ENCODE measurements around the gene EPAS1. TPM values are rescaled to one million over a fixed set of nuclear protein-coding genes. Genes with fewer than 3 reads are reported as not detected.

EPAS1 gene
- total RNA-seq, 4 donors from 2014 or later = 102 to 260 (median 167) TPM

DNA sequence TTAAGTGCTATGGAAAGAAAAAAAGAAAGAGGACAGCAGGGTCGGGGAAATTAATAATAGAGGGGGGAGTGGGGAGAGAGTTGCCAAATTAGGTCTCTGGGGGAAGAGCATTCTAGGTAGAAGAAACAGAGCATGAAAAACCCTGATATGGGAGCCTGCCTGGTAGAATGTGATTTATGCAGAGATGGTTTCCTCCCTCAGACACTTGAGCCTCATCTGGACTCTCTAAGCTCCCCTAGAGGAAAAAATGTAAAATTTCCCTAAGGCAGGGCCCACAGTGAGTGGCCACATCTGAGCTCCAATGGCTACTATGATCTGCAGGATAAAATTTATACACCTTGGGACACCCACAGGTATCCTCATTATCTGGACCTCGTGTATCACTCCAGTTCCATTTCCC lies 20.6 kb upstream of the EPAS1 start:
- Histone ChIP-seq H3K9me3 (no peaks in the 10 kb centered on the region), H3K27ac (peak overlapping the region in 1 of 4 donors; percentile 46), H3K27me3 (no peaks in the 10 kb centered on the region), H3K36me3 (no peaks in the 10 kb centered on the region), H3K4me3 (no peak overlapping the region), H3K4me1 (peaks cover 0 to 7% (median 0%) of the 10 kb centered on the region in 4 donors)
- intact Hi-C loops (cut with DNase I; ENCODE audit: low total_unique reads) (no loop called here), in situ Hi-C loops (cut with MboI; ENCODE audit: low pct_ligation_motif_present in 1 of 4, low pct_unique_long_range_greater_than_20kb in 1 of 4, low sequenced_read_pairs in 3 of 4) (loop anchor here in 1 of 4 donors (25.0 kb wide), 1 partner anchor 214 kb away; no protein-coding TSS in a partner anchor)
- TF ChIP-seq POLR2AphosphoS5 (IDR thresholded peaks at IDR 0.05) (no peak), POLR2A (IDR thresholded peaks at IDR 0.05) (no peak), EP300 (IDR thresholded peaks at IDR 0.05; ENCODE audit: low read depth) (no peak)
- TF ChIP-seq, protein P1, sequence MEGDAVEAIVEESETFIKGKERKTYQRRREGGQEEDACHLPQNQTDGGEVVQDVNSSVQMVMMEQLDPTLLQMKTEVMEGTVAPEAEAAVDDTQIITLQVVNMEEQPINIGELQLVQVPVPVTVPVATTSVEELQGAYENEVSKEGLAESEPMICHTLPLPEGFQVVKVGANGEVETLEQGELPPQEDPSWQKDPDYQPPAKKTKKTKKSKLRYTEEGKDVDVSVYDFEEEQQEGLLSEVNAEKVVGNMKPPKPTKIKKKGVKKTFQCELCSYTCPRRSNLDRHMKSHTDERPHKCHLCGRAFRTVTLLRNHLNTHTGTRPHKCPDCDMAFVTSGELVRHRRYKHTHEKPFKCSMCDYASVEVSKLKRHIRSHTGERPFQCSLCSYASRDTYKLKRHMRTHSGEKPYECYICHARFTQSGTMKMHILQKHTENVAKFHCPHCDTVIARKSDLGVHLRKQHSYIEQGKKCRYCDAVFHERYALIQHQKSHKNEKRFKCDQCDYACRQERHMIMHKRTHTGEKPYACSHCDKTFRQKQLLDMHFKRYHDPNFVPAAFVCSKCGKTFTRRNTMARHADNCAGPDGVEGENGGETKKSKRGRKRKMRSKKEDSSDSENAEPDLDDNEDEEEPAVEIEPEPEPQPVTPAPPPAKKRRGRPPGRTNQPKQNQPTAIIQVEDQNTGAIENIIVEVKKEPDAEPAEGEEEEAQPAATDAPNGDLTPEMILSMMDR (IDR thresholded peaks at IDR 0.05) = no peak
- WGBS, 2 donors (ENCODE audit: low coverage in 1 of 2) = 40 to 79% methylated on average over 1 to 2 of the region's 2 CpGs
- DNase-seq = no peak

DNA sequence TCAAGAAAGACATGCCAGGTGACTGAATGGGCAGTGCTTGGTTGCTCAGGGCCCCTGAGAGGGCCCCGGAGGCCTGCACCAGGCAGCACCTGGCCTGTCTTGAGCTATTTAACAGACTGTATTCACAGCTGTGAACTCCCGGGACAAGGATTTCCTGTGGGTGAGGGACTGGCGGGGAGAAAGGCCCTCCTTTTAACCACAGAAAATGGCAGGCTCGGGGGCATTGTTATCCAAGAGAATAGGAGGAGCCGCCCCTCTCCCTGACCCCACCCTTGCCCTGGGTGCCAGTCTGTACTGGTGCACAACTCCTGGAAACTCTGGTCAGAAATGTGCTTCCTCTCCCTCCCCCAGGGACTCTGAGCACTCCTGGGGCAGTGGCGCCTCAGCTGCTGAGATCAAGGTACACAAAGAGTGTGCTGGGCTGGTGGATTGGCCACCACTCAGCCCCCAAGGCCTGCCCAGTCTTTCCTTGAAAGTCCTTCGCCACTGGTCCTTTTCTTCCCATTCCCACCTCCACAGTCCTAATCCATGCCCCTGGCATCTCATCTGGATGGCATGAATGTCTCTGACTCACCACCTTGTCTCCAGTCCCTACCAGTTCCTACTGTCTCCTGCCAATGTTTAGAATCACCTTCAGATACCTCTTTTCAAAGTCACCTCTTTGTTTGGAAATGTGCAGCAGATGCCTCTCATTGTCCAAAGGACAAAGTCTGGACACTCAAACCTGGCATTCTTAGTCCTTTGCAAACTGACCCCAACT lies 19.6 kb upstream of the EPAS1 start:
- DNase-seq = no peak

DNA sequence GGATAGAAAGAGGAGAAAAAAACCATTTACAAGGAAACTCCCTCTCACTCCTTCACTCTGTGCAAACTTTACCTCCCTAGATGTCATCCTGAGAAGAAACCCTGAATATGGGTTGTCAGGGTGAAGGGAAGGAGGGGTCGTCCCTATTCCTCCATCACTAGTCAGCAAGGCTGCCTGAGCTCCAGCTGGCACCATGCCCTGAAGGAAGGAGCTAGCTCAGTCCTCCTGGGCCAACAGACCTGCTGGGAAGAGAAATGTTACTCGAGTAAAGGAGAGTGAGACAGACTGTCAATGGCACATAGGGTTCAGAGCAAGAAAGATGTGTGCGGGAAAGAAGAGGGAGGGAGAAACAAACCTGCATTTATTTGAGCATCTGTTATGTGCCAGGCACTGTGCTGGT lies 18.3 kb upstream of the EPAS1 start:
- H3K4me1 ChIP-seq = peaks cover 0 to 7% (median 0%) of the 10 kb centered on the region in 4 donors
- DNase-seq = no peak
- no peaks in the 10 kb centered on the region for H3K9me3 ChIP-seq
- in situ Hi-C loops (cut with MboI; ENCODE audit: low pct_ligation_motif_present in 1 of 4, low pct_unique_long_range_greater_than_20kb in 1 of 4, low sequenced_read_pairs in 3 of 4) (loop anchor here in 1 of 4 donors (25.0 kb wide), 1 partner anchor 217 kb away; no protein-coding TSS in a partner anchor), intact Hi-C loops (cut with DNase I; ENCODE audit: low total_unique reads) (no loop called here)
- no peak overlapping the region for H3K4me3 ChIP-seq
- WGBS, 2 donors (ENCODE audit: low coverage in 1 of 2) = 68 to 70% methylated on average over 2 to 3 of the region's 3 CpGs
- H3K27ac ChIP-seq = no peak overlapping the region
- H3K36me3 ChIP-seq = no peaks in the 10 kb centered on the region
- H3K27me3 ChIP-seq = no peaks in the 10 kb centered on the region
- TF ChIP-seq POLR2A (IDR thresholded peaks at IDR 0.05) (no peak), POLR2AphosphoS5 (IDR thresholded peaks at IDR 0.05) (no peak), EP300 (IDR thresholded peaks at IDR 0.05; ENCODE audit: low read depth) (no peak)
- TF ChIP-seq, protein P1 (IDR thresholded peaks at IDR 0.05) = no peak

More for the DNA sequence above, 19.6 kb upstream of the EPAS1 start:
- in situ Hi-C loops (cut with MboI; ENCODE audit: low pct_ligation_motif_present in 1 of 4, low pct_unique_long_range_greater_than_20kb in 1 of 4, low sequenced_read_pairs in 3 of 4) (loop anchor here in 1 of 4 donors (25.0 kb wide), 1 partner anchor 215 kb away; no protein-coding TSS in a partner anchor), intact Hi-C loops (cut with DNase I; ENCODE audit: low total_unique reads) (no loop called here)
- H3K27ac ChIP-seq = no peak overlapping the region
- no peaks in the 10 kb centered on the region for H3K36me3 ChIP-seq
- no peaks in the 10 kb centered on the region for H3K27me3 ChIP-seq
- TF ChIP-seq POLR2AphosphoS5 (IDR thresholded peaks at IDR 0.05) (no peak), EP300 (IDR thresholded peaks at IDR 0.05; ENCODE audit: low read depth) (no peak), POLR2A (IDR thresholded peaks at IDR 0.05) (no peak)
- TF ChIP-seq, protein P1 (IDR thresholded peaks at IDR 0.05) = no peak
- 50 to 100% methylated on average over 1 to 4 of the region's 7 CpGs for WGBS, 2 donors (ENCODE audit: low coverage in 1 of 2)
- no peak overlapping the region for H3K4me3 ChIP-seq
- no peaks in the 10 kb centered on the region for H3K9me3 ChIP-seq
- peaks cover 0 to 7% (median 0%) of the 10 kb centered on the region in 4 donors for H3K4me1 ChIP-seq

DNA sequence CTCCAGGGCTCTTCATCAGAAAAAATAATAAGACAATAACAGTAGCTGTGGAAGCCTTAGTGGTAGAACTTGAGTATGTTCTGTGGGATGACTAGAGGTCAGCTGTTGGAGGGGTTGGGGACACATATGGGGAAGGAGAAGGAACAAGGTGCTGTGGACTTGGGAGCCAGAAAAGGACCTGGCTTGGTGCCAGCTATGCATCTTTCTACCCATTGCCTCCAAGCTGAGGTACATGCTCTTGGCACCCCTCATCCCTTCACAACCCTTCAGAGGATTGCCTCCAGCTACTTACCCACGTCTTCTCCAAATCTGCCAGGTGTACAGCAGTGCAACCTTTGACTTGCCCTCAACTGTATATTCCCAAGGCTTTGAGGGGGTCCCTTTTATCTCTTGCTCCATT lies 15.3 kb upstream of the EPAS1 start:
- Histone ChIP-seq H3K4me1 (peaks cover 0 to 3% (median 0%) of the 10 kb centered on the region in 4 donors), H3K27ac (no peak overlapping the region), H3K36me3 (no peaks in the 10 kb centered on the region), H3K9me3 (no peaks in the 10 kb centered on the region), H3K27me3 (no peaks in the 10 kb centered on the region), H3K4me3 (no peak overlapping the region)
- TF ChIP-seq, protein P1 (IDR thresholded peaks at IDR 0.05) = no peak
- TF ChIP-seq EP300 (IDR thresholded peaks at IDR 0.05; ENCODE audit: low read depth) (no peak), POLR2A (IDR thresholded peaks at IDR 0.05) (no peak), POLR2AphosphoS5 (IDR thresholded peaks at IDR 0.05) (no peak)
- no peak for DNase-seq
- intact Hi-C loops (cut with DNase I; ENCODE audit: low total_unique reads) = no loop called here
- 88% methylated on average over 1 of the region's 1 CpG; no CpG with 5 or more reads in 1 of the 2 donors for WGBS, 2 donors (ENCODE audit: low coverage in 1 of 2)
- in situ Hi-C loops (cut with MboI; ENCODE audit: low pct_ligation_motif_present in 1 of 4, low pct_unique_long_range_greater_than_20kb in 1 of 4, low sequenced_read_pairs in 3 of 4) = loop anchor here in 1 of 4 donors (25.0 kb wide), 1 partner anchor 220 kb away; no protein-coding TSS in a partner anchor

All from transverse colon (tissue), 4 donors.